ENCODE measurements around the gene PACSIN1.
A peak's percentile ranks its signal among the peaks of the same experiment; 100 is the strongest.
"Not testable (repeated sequence)": the region's sequence is repeated elsewhere in the genome, so short reads cannot be mapped to it uniquely, and the experiment has no call there.

PACSIN1 gene

GRCh38 chr6:34466242-34467185 is 638 bp downstream of the PACSIN1 start:
- H3K9me3 Mint-ChIP-seq = no peaks in the 10 kb centered on the region
- H3K4me3 Mint-ChIP-seq = peak overlapping the region; percentile 70
- no peak overlapping the region for H3K27ac Mint-ChIP-seq
- no peaks in the 10 kb centered on the region for H3K36me3 Mint-ChIP-seq
- peaks cover 9% of the 10 kb centered on the region for H3K27me3 Mint-ChIP-seq
- H3K4me1 Mint-ChIP-seq = peaks cover 20% of the 10 kb centered on the region
- DNase-seq (ENCODE audit: low spot score in 2 of 2) (no peak), ATAC-seq (ENCODE audit: low read depth) (no peak)

GRCh38 chr6:34468378-34468892 is 2.6 kb downstream of the PACSIN1 start:
- DNase-seq (ENCODE audit: low spot score in 2 of 2) = peak; percentile 42 to 46

GRCh38 chr6:34469499-34469898 is 3.6 kb downstream of the PACSIN1 start:
- Mint-ChIP-seq H3K4me3 (no peak overlapping the region), H3K27me3 (peaks cover 6% of the 10 kb centered on the region), H3K27ac (no peak overlapping the region), H3K9me3 (peaks cover 4% of the 10 kb centered on the region), H3K36me3 (peaks cover 4% of the 10 kb centered on the region), H3K4me1 (peaks cover 20% of the 10 kb centered on the region)
- no peak for ATAC-seq (ENCODE audit: low read depth)
- DNase-seq (ENCODE audit: low spot score in 2 of 2) = no peak

More at GRCh38 chr6:34468378-34468892, 2.6 kb downstream of the PACSIN1 start:
- Mint-ChIP-seq H3K27ac (no peak overlapping the region), H3K4me1 (peaks cover 20% of the 10 kb centered on the region), H3K27me3 (peaks cover 6% of the 10 kb centered on the region), H3K9me3 (no peaks in the 10 kb centered on the region), H3K36me3 (no peaks in the 10 kb centered on the region), H3K4me3 (peak overlapping the region; percentile 61)
- ATAC-seq (ENCODE audit: low read depth) = peak; percentile 93

- H3K9me3 Mint-ChIP-seq = peaks cover 4% of the 10 kb centered on the region
- ATAC-seq (ENCODE audit: low read depth) (no peak), DNase-seq (ENCODE audit: low spot score in 2 of 2) (no peak)
- H3K4me1 Mint-ChIP-seq = peaks cover 11% of the 10 kb centered on the region
- no peaks in the 10 kb centered on the region for H3K27me3 Mint-ChIP-seq
- H3K36me3 Mint-ChIP-seq = peaks cover 8% of the 10 kb centered on the region
- H3K4me3 Mint-ChIP-seq = no peak overlapping the region
- no peak overlapping the region for H3K27ac Mint-ChIP-seq
Observed at GRCh38 chr6:34472425-34472824, 6.5 kb downstream of the PACSIN1 start.

- Mint-ChIP-seq H3K4me1 (peaks cover 2% of the 10 kb centered on the region), H3K27me3 (no peaks in the 10 kb centered on the region), H3K27ac (no peak overlapping the region), H3K36me3 (peaks cover 8% of the 10 kb centered on the region), H3K4me3 (no peak overlapping the region), H3K9me3 (peaks cover 4% of the 10 kb centered on the region)
- ATAC-seq (ENCODE audit: low read depth) = no peak
- no peak for DNase-seq (ENCODE audit: low spot score in 2 of 2)
Observed at GRCh38 chr6:34473967-34474366, 8.1 kb downstream of the PACSIN1 start.

- DNase-seq (ENCODE audit: low spot score in 2 of 2) = no peak
- no peaks in the 10 kb centered on the region for H3K4me1 Mint-ChIP-seq
- H3K27ac Mint-ChIP-seq = no peak overlapping the region
- H3K9me3 Mint-ChIP-seq = peaks cover 4% of the 10 kb centered on the region
- H3K4me3 Mint-ChIP-seq = no peak overlapping the region
- no peak for ATAC-seq (ENCODE audit: low read depth)
- peaks cover 8% of the 10 kb centered on the region for H3K36me3 Mint-ChIP-seq
- H3K27me3 Mint-ChIP-seq = no peaks in the 10 kb centered on the region
Observed at GRCh38 chr6:34474754-34475153, 8.9 kb downstream of the PACSIN1 start.

GRCh38 chr6:34475238-34475682 is 9.4 kb downstream of the PACSIN1 start:
- no peak overlapping the region for H3K4me3 Mint-ChIP-seq
- no peaks in the 10 kb centered on the region for H3K4me1 Mint-ChIP-seq
- ATAC-seq (ENCODE audit: low read depth) = no peak
- H3K27ac Mint-ChIP-seq = no peak overlapping the region
- H3K9me3 Mint-ChIP-seq = peaks cover 4% of the 10 kb centered on the region
- H3K27me3 Mint-ChIP-seq = no peaks in the 10 kb centered on the region
- peaks cover 8% of the 10 kb centered on the region for H3K36me3 Mint-ChIP-seq
- no peak for DNase-seq (ENCODE audit: low spot score in 2 of 2)

- Mint-ChIP-seq H3K4me1 (no peaks in the 10 kb centered on the region), H3K36me3 (peaks cover 8% of the 10 kb centered on the region), H3K9me3 (peaks cover 4% of the 10 kb centered on the region), H3K27ac (no peak overlapping the region), H3K27me3 (no peaks in the 10 kb centered on the region), H3K4me3 (no peak overlapping the region)
- ATAC-seq (ENCODE audit: low read depth) (no peak), DNase-seq (ENCODE audit: low spot score in 2 of 2) (no peak)
Observed at GRCh38 chr6:34475767-34476328, 10.0 kb downstream of the PACSIN1 start.

- no peaks in the 10 kb centered on the region for H3K4me1 Mint-ChIP-seq
- no peak overlapping the region for H3K4me3 Mint-ChIP-seq
- H3K9me3 Mint-ChIP-seq = peaks cover 4% of the 10 kb centered on the region
- ATAC-seq (ENCODE audit: low read depth) (no peak), DNase-seq (ENCODE audit: low spot score in 2 of 2) (no peak)
- H3K27ac Mint-ChIP-seq = no peak overlapping the region
- no peaks in the 10 kb centered on the region for H3K27me3 Mint-ChIP-seq
- H3K36me3 Mint-ChIP-seq = peaks cover 8% of the 10 kb centered on the region
Observed at GRCh38 chr6:34476447-34476846, 10.6 kb downstream of the PACSIN1 start.

GRCh38 chr6:34476921-34477320 is 11.0 kb downstream of the PACSIN1 start:
- DNase-seq (ENCODE audit: low spot score in 2 of 2) (no peak), ATAC-seq (ENCODE audit: low read depth) (no peak)
- no peaks in the 10 kb centered on the region for H3K27me3 Mint-ChIP-seq
- H3K27ac Mint-ChIP-seq = no peak overlapping the region
- no peak overlapping the region for H3K4me3 Mint-ChIP-seq
- H3K36me3 Mint-ChIP-seq = peaks cover 8% of the 10 kb centered on the region
- no peaks in the 10 kb centered on the region for H3K4me1 Mint-ChIP-seq
- peaks cover 4% of the 10 kb centered on the region for H3K9me3 Mint-ChIP-seq

- Mint-ChIP-seq H3K4me1 (no peaks in the 10 kb centered on the region), H3K36me3 (peaks cover 8% of the 10 kb centered on the region), H3K27me3 (no peaks in the 10 kb centered on the region), H3K9me3 (peaks cover 4% of the 10 kb centered on the region), H3K27ac (no peak overlapping the region), H3K4me3 (no peak overlapping the region)
- DNase-seq (ENCODE audit: low spot score in 2 of 2) = no peak
- no peak for ATAC-seq (ENCODE audit: low read depth)
Observed at GRCh38 chr6:34478796-34479195, 12.9 kb downstream of the PACSIN1 start.

- H3K27me3 Mint-ChIP-seq; DNase-seq (ENCODE audit: low spot score in 2 of 2); H3K4me3 Mint-ChIP-seq; H3K36me3 Mint-ChIP-seq; H3K9me3 Mint-ChIP-seq; ATAC-seq (ENCODE audit: low read depth): not testable (repeated sequence)
- H3K27ac Mint-ChIP-seq = peak overlapping the region; percentile 4
- H3K4me1 Mint-ChIP-seq = peaks cover 15% of the 10 kb centered on the region
Observed at GRCh38 chr6:34483781-34484180, 17.9 kb downstream of the PACSIN1 start.

- H3K27me3 Mint-ChIP-seq = no peaks in the 10 kb centered on the region
- H3K9me3 Mint-ChIP-seq = no peaks in the 10 kb centered on the region
- no peak for DNase-seq (ENCODE audit: low spot score in 2 of 2)
- ATAC-seq (ENCODE audit: low read depth) = no peak
- no peaks in the 10 kb centered on the region for H3K36me3 Mint-ChIP-seq
- H3K4me3 Mint-ChIP-seq = no peak overlapping the region
- H3K4me1 Mint-ChIP-seq = peaks cover 15% of the 10 kb centered on the region
- H3K27ac Mint-ChIP-seq = peak overlapping the region; percentile 4
Observed at GRCh38 chr6:34484391-34484790, 18.5 kb downstream of the PACSIN1 start.

GRCh38 chr6:34484899-34485298 is 19.0 kb downstream of the PACSIN1 start:
- Mint-ChIP-seq H3K27ac (no peak overlapping the region), H3K4me1 (peaks cover 15% of the 10 kb centered on the region), H3K4me3 (no peak overlapping the region), H3K9me3 (no peaks in the 10 kb centered on the region), H3K36me3 (no peaks in the 10 kb centered on the region), H3K27me3 (no peaks in the 10 kb centered on the region)
- DNase-seq (ENCODE audit: low spot score in 2 of 2) (no peak), ATAC-seq (ENCODE audit: low read depth) (peak; percentile 57)

All from memory B cell (primary cell).